ENCODE data around the gene CRABP1.

Gene CRABP1

GRCh38 chr15:78340231-78341056 is at the start of gene CRABP1:
Gene CRABP1, plus strand, starts transcription at chr15:78340353. Its CDS starts 76 bp downstream, at chr15:78340429.
- no peak for DNase-seq (ENCODE audit: low read depth in 2 of 2)

GRCh38 chr15:78291052-78291451 is 49.1 kb upstream of the CRABP1 start:
- no peak for DNase-seq (ENCODE audit: low read depth in 2 of 2)

GRCh38 chr15:78291698-78292097 is 48.5 kb upstream of the CRABP1 start:
- no peak for DNase-seq (ENCODE audit: low read depth in 2 of 2)

GRCh38 chr15:78292219-78292618 is 47.9 kb upstream of the CRABP1 start:
- DNase-seq (ENCODE audit: low read depth in 2 of 2): no peak

- DNase-seq (ENCODE audit: low read depth in 2 of 2): peak; percentile 75 to 79
Measured at GRCh38 chr15:78299101-78299930, 40.8 kb upstream of the CRABP1 start, which contains the start of gene SKIC8. Gene SKIC8, minus strand, starts transcription at chr15:78299609. Its CDS starts 3,923 bp downstream, at chr15:78295686.

GRCh38 chr15:78301326-78301725 is 38.8 kb upstream of the CRABP1 start:
- DNase-seq (ENCODE audit: low read depth in 2 of 2): no peak

- no peak for DNase-seq (ENCODE audit: low read depth in 2 of 2)
Measured at GRCh38 chr15:78301828-78302227, 38.3 kb upstream of the CRABP1 start.

GRCh38 chr15:78302579-78303312 is 37.4 kb upstream of the CRABP1 start:
- peak; percentile 93 to 95 for DNase-seq (ENCODE audit: low read depth in 2 of 2)

- DNase-seq (ENCODE audit: low read depth in 2 of 2): no peak
Measured at GRCh38 chr15:78304216-78305066, 35.7 kb upstream of the CRABP1 start.

GRCh38 chr15:78306176-78306774 is 33.9 kb upstream of the CRABP1 start:
- DNase-seq (ENCODE audit: low read depth in 2 of 2): peak; percentile 64 to 67

GRCh38 chr15:78307976-78308375 is 32.2 kb upstream of the CRABP1 start:
- no peak for DNase-seq (ENCODE audit: low read depth in 2 of 2)

GRCh38 chr15:78308422-78309032 is 31.6 kb upstream of the CRABP1 start:
- peak in 1 of 2 experiments; percentile 30 for DNase-seq (ENCODE audit: low read depth in 2 of 2)

GRCh38 chr15:78311292-78311691 is 28.9 kb upstream of the CRABP1 start:
- no peak for DNase-seq (ENCODE audit: low read depth in 2 of 2)

- no peak for DNase-seq (ENCODE audit: low read depth in 2 of 2)
Measured at GRCh38 chr15:78312536-78312935, 27.6 kb upstream of the CRABP1 start.

- DNase-seq (ENCODE audit: low read depth in 2 of 2): no peak
Measured at GRCh38 chr15:78312957-78313356, 27.2 kb upstream of the CRABP1 start.

- DNase-seq (ENCODE audit: low read depth in 2 of 2): no peak
Measured at GRCh38 chr15:78313383-78313782, 26.8 kb upstream of the CRABP1 start.

GRCh38 chr15:78314181-78314581 is 26.0 kb upstream of the CRABP1 start:
- no peak for DNase-seq (ENCODE audit: low read depth in 2 of 2)

GRCh38 chr15:78315686-78316282 is 24.4 kb upstream of the CRABP1 start:
- DNase-seq (ENCODE audit: low read depth in 2 of 2): no peak

- DNase-seq (ENCODE audit: low read depth in 2 of 2): no peak
Measured at GRCh38 chr15:78316283-78317083, 23.7 kb upstream of the CRABP1 start.

Measured in fibroblast of skin of left biceps (primary cell).